ENCODE data around the gene MYL6. TPM values are rescaled to one million over a fixed set of nuclear protein-coding genes. Genes with fewer than 3 reads are reported as not detected.
"Not testable (repeated sequence)": the region's sequence is repeated elsewhere in the genome, so short reads cannot be mapped to it uniquely, and the experiment has no call there.

Gene MYL6
- total and polyA plus RNA-seq, 2 experiments from 2014 or later, result 2,618 to 6,680 TPM

- no peak for DNase-seq (ENCODE audit: low read depth in 1 of 2, low spot score in 1 of 2)
- Histone ChIP-seq H3K4me3 (no peak overlapping the region), H3K27me3 (no peaks in the 10 kb centered on the region), H3K9me3 (ENCODE audit: low read depth) (no peaks in the 10 kb centered on the region), H3K27ac (no peak overlapping the region), H3K4me1 (ENCODE audit: low read depth) (peaks cover 21% of the 10 kb centered on the region), H3K36me3 (peaks cover 20% of the 10 kb centered on the region)
- TF ChIP-seq CTCF (IDR thresholded peaks at IDR 0.05; ENCODE audit: low read depth, low read length), result no peak
These were observed 2.8 kb upstream of the MYL6 start for GRCh38 chr12:56155256-56155845.

- Histone ChIP-seq H3K4me1 (ENCODE audit: low read depth) (peaks cover 33% of the 10 kb centered on the region), H3K27ac (peak overlapping the region; percentile 100)
- not testable (repeated sequence) for H3K27me3 ChIP-seq
These were observed 1.5 kb upstream of the MYL6 start for GRCh38 chr12:56156464-56157200.

GRCh38 chr12:56157201-56158028 is 744 bp upstream of the MYL6 start:
- peak; percentile 84 to 91 for DNase-seq (ENCODE audit: low read depth in 1 of 2, low spot score in 1 of 2)
- TF ChIP-seq CTCF (IDR thresholded peaks at IDR 0.05; ENCODE audit: low read depth, low read length), result peak; percentile 71
- Histone ChIP-seq H3K27me3 (no peaks in the 10 kb centered on the region), H3K4me1 (ENCODE audit: low read depth) (peaks cover 34% of the 10 kb centered on the region), H3K9me3 (ENCODE audit: low read depth) (no peaks in the 10 kb centered on the region), H3K27ac (peak overlapping the region; percentile 100), H3K4me3 (peak overlapping the region; percentile 86), H3K36me3 (peaks cover 38% of the 10 kb centered on the region)

More at GRCh38 chr12:56156464-56157200, 1.5 kb upstream of the MYL6 start:
- not testable (repeated sequence) for H3K4me3 ChIP-seq; H3K9me3 ChIP-seq (ENCODE audit: low read depth); DNase-seq (ENCODE audit: low read depth in 1 of 2, low spot score in 1 of 2)
- peaks cover 33% of the 10 kb centered on the region for H3K36me3 ChIP-seq

GRCh38 chr12:56158926-56159461 is 835 bp downstream of the MYL6 start:
- H3K27ac ChIP-seq, result peak overlapping the region; percentile 100
- H3K27me3 ChIP-seq, result no peaks in the 10 kb centered on the region
- peaks cover 53% of the 10 kb centered on the region for H3K36me3 ChIP-seq
- peak overlapping the region; percentile 86 for H3K4me3 ChIP-seq
- DNase-seq (ENCODE audit: low read depth in 1 of 2, low spot score in 1 of 2), result peak; percentile 87 to 90
- H3K9me3 ChIP-seq (ENCODE audit: low read depth), result no peaks in the 10 kb centered on the region
- peaks cover 28% of the 10 kb centered on the region for H3K4me1 ChIP-seq (ENCODE audit: low read depth)
- TF ChIP-seq CTCF (IDR thresholded peaks at IDR 0.05; ENCODE audit: low read depth, low read length), result no peak

- no peak for TF ChIP-seq CTCF (IDR thresholded peaks at IDR 0.05; ENCODE audit: low read depth, low read length)
- Histone ChIP-seq H3K27me3 (no peaks in the 10 kb centered on the region), H3K36me3 (peaks cover 60% of the 10 kb centered on the region), H3K9me3 (ENCODE audit: low read depth) (no peaks in the 10 kb centered on the region), H3K4me3 (peak overlapping the region; percentile 86), H3K4me1 (ENCODE audit: low read depth) (peaks cover 28% of the 10 kb centered on the region), H3K27ac (peak overlapping the region; percentile 100)
- no peak for DNase-seq (ENCODE audit: low read depth in 1 of 2, low spot score in 1 of 2)
These were observed 1.5 kb downstream of the MYL6 start for GRCh38 chr12:56159482-56160192.
